GM23338 (cell line): ENCODE data around the gene ICAM4. TPM values are rescaled to one million over a fixed set of nuclear protein-coding genes. Genes with fewer than 3 reads are reported as not detected.

Source experiments
- ATAC-seq: fragments of 200-7000 bp; cut with Tn5 transposase; 3 replicates; pipeline ENCODE4 v1.9.1; 2020
- DNase-seq: peaks from one replicate; pipeline ENCODE4 v3.0.0-alpha.2; 2015; ENCODE audit warnings: low spot score
- H2AFZ ChIP-seq: fragments of 200-600 bp; sonication (generic); 2 replicates; pipeline ENCODE4 v1.8.0; 2016; ENCODE audit warnings: antibody characterized with exemption, mild to moderate bottlenecking, moderate library complexity
- H3F3A ChIP-seq: fragments of 200-600 bp; sonication (generic); replicated peaks from 2 replicates; pipeline ENCODE4 v1.8.0; 2017; ENCODE audit warnings: antibody characterized with exemption, mixed run types, low read depth
- H3K27ac ChIP-seq: fragments of 200-600 bp; sonication (generic); 2 replicates; pipeline ENCODE4 v1.6.1; 2016; ENCODE audit warnings: low read depth
- H3K27me3 ChIP-seq: fragments of 200-600 bp; sonication (generic); 2 replicates; pipeline ENCODE4 v1.8.0; 2016; ENCODE audit warnings: mild to moderate bottlenecking, mixed run types, moderate library complexity; ENCODE audit not compliant: insufficient read depth
- H3K36me3 ChIP-seq: fragments of 200-600 bp; sonication (generic); 2 replicates; pipeline ENCODE4 v1.8.0; 2016; ENCODE audit warnings: mild to moderate bottlenecking; ENCODE audit not compliant: insufficient read depth
- H3K4me1 ChIP-seq: fragments of 200-600 bp; sonication (generic); 2 replicates; pipeline ENCODE4 v1.8.0; 2016; ENCODE audit warnings: mild to moderate bottlenecking, moderate library complexity; ENCODE audit not compliant: insufficient read depth
- H3K4me2 ChIP-seq: fragments of 200-600 bp; sonication (generic); 2 replicates; pipeline ENCODE4 v1.7.1; 2017; ENCODE audit warnings: mixed run types
- H3K4me3 ChIP-seq: fragments of 200-600 bp; sonication (generic); 2 replicates; pipeline ENCODE4 v1.6.1; 2016; ENCODE audit warnings: mixed run types
- H3K79me2 ChIP-seq: fragments of 200-600 bp; sonication (generic); replicated peaks from 2 replicates; pipeline ENCODE4 v1.8.0; 2017; ENCODE audit warnings: mild to moderate bottlenecking; ENCODE audit not compliant: insufficient read depth
- H3K9me2 ChIP-seq: fragments of 200-600 bp; sonication (generic); 2 replicates; pipeline ENCODE4 v1.8.0; 2017; ENCODE audit not compliant: insufficient read depth
- H4K20me1 ChIP-seq: fragments of 200-600 bp; sonication (generic); replicated peaks from 2 replicates; pipeline ENCODE4 v1.8.0; 2017; ENCODE audit warnings: mild to moderate bottlenecking; ENCODE audit not compliant: insufficient read depth
- H3K27ac Mint-ChIP-seq: 2 replicates; pipeline ENCODE4 v1.8.0; 2020; ENCODE audit warnings: inconsistent platforms, mild to moderate bottlenecking, moderate library complexity, mixed read lengths
- H3K27me3 Mint-ChIP-seq: 3 replicates; pipeline ENCODE4 v1.8.0; 2022; ENCODE audit warnings: low read depth, mild to moderate bottlenecking, moderate library complexity, mixed read lengths, inconsistent platforms; ENCODE audit not compliant: insufficient read depth, poor library complexity
- H3K36me3 Mint-ChIP-seq: 3 replicates; pipeline ENCODE4 v1.8.0; 2021; ENCODE audit warnings: low read depth, mild to moderate bottlenecking, inconsistent platforms, moderate library complexity, mixed read lengths
- H3K4me1 Mint-ChIP-seq: 3 replicates; pipeline ENCODE4 v1.8.0; 2020; ENCODE audit warnings: mild to moderate bottlenecking, inconsistent platforms, mixed read lengths
- H3K4me3 Mint-ChIP-seq: 3 replicates; pipeline ENCODE4 v1.8.0; 2021; ENCODE audit warnings: moderate library complexity, mild to moderate bottlenecking, inconsistent platforms, mixed read lengths
- H3K9me3 Mint-ChIP-seq: 3 replicates; pipeline ENCODE4 v1.8.0; 2020; ENCODE audit warnings: moderate library complexity, mild to moderate bottlenecking, inconsistent platforms, mixed read lengths
- CREB1 ChIP-seq: fragments of 250-450 bp; sonication (Bioruptor Pico); IDR thresholded peaks from 2 replicates; pipeline ENCODE4 v1.5.0; 2020; ENCODE audit warnings: low read depth, mild to moderate bottlenecking, moderate library complexity
- EZH2phosphoT487 ChIP-seq: fragments of 200-600 bp; sonication (generic); IDR thresholded peaks from one replicate; pipeline ENCODE4 v1.8.1; 2018; ENCODE audit warnings: antibody characterized with exemption; ENCODE audit not compliant: unreplicated experiment
- JUNB ChIP-seq: IDR thresholded peaks from one replicate; pipeline ENCODE4 v1.6.1; 2016; ENCODE audit warnings: antibody characterized with exemption; ENCODE audit not compliant: unreplicated experiment
- POLR2AphosphoS5 ChIP-seq: IDR thresholded peaks from 2 replicates; pipeline ENCODE4 v1.6.1; 2016; ENCODE audit warnings: antibody characterized with exemption, low read depth
- STAT1 ChIP-seq: IDR thresholded peaks from one replicate; pipeline ENCODE4 v1.6.1; 2016; ENCODE audit warnings: antibody characterized with exemption; ENCODE audit not compliant: unreplicated experiment
- ZNF114 ChIP-seq: fragments of 250-450 bp; sonication (Bioruptor Pico); IDR thresholded peaks from 2 replicates; pipeline ENCODE4 v1.5.0; 2020; ENCODE audit warnings: mild to moderate bottlenecking, moderate library complexity
- ZNF331 ChIP-seq: fragments of 250-450 bp; sonication (Bioruptor Pico); IDR thresholded peaks from 2 replicates; pipeline ENCODE4 v1.5.0; 2020; ENCODE audit warnings: low read depth, mild to moderate bottlenecking, moderate library complexity
- polyA plus RNA-seq: library from polyadenylated mRNA; unstranded; fragments of >200 nt; fragmentation: Nextera tagmentation; extraction: Ambion mirVana; gene quantifications from 2 replicates; pipeline ENCODE4 v1.2.1, GENCODE V29; 2016
- total RNA-seq: library from RNA; depleted of rRNA; stranded (reverse); fragments of >200 nt; shearing (Covaris generic); gene quantifications from 2 replicates; pipeline ENCODE4 v1.2.3, GENCODE V29; 2014
- TF ChIP-seq, protein P1 (sequence below), 2 experiments: fragments of 200-600 bp in 1 of 2; sonication (generic) in 1 of 2; conservative IDR thresholded peaks; 2 replicates each; pipeline versions ENCODE4 v1.5.1 to v1.6.1; 2016 to 2017; ENCODE audit warnings: antibody characterized with exemption in 2 of 2, low read depth in 2 of 2, mild to moderate bottlenecking in 2 of 2, moderate library complexity in 1 of 2
- TF ChIP-seq, protein P2 (sequence below): IDR thresholded peaks from 2 replicates; pipeline ENCODE4 v1.6.1; 2016; ENCODE audit warnings: antibody characterized with exemption
- TF ChIP-seq, protein P3 (sequence below): IDR thresholded peaks from one replicate; pipeline ENCODE4 v1.6.1; 2018; ENCODE audit warnings: antibody characterized with exemption; ENCODE audit not compliant: unreplicated experiment

Gene ICAM4
- total and polyA plus RNA-seq, 2 experiments from 2014 or later, result 0.81 to 1.0 TPM

DNA sequence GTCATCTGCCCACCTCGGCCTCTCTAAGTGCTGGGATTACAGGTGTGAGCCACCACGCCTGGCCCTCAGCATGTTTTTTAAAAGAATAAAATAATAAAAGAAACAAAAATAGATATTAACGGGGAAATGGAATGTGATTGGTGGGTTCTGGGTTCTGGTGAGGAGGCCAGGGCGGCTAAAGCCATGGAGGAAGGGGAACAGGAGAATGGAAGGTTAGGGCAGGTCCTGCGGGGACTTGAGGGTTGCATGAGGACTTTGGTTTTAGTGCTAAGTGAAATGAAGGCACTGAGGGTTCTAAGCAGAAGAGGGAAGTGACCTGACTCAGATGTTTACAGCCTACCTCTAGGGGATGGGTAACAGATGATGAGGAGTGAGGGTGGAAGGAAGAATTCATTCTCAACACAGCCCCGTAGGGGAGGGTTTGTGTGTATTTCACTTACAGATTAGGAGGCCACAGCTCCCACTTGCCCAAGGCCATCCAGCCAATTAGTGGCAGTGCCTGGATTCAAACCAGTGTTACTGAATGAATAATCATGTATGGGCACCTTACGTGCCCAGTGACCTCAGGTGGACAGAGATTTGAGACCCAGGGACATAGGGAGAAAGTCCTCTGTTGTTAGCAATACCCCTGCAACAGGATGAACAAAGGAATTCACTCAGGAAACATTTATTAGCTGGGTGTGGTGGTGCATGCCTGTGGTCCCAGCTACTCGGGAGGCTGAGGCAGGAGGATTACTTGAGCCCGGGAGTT is 41.4 kb upstream of the ICAM4 start:
- Mint-ChIP-seq H3K27ac (no peak overlapping the region), H3K9me3 (no peaks in the 10 kb centered on the region), H3K4me3 (no peak overlapping the region), H3K27me3 (peaks cover 7% of the 10 kb centered on the region), H3K4me1 (no peaks in the 10 kb centered on the region; the same call in 2 of the 3 replicates), H3K36me3 (no peaks in the 10 kb centered on the region)
- Histone ChIP-seq H3K79me2 (no peaks in the 10 kb centered on the region), H3K4me1 (no peaks in the 10 kb centered on the region), H3K36me3 (no peaks in the 10 kb centered on the region), H3K4me3 (no peak overlapping the region), H3K27me3 (no peaks in the 10 kb centered on the region), H2AFZ (no peak overlapping the region), H3K9me2 (no peaks in the 10 kb centered on the region), H3K4me2 (no peak overlapping the region), H4K20me1 (no peaks in the 10 kb centered on the region), H3K27ac (no peak overlapping the region), H3F3A (no peaks in the 10 kb centered on the region)
- no peak for DNase-seq
- no peak for TF ChIP-seq CREB1 (CRISPR knock-in tag)
- TF ChIP-seq, protein P1, sequence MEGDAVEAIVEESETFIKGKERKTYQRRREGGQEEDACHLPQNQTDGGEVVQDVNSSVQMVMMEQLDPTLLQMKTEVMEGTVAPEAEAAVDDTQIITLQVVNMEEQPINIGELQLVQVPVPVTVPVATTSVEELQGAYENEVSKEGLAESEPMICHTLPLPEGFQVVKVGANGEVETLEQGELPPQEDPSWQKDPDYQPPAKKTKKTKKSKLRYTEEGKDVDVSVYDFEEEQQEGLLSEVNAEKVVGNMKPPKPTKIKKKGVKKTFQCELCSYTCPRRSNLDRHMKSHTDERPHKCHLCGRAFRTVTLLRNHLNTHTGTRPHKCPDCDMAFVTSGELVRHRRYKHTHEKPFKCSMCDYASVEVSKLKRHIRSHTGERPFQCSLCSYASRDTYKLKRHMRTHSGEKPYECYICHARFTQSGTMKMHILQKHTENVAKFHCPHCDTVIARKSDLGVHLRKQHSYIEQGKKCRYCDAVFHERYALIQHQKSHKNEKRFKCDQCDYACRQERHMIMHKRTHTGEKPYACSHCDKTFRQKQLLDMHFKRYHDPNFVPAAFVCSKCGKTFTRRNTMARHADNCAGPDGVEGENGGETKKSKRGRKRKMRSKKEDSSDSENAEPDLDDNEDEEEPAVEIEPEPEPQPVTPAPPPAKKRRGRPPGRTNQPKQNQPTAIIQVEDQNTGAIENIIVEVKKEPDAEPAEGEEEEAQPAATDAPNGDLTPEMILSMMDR (conservative IDR thresholded peaks at IDR 0.05; ENCODE audit: low read depth in 2 of 2), result no peak
- no peak for ATAC-seq

DNA sequence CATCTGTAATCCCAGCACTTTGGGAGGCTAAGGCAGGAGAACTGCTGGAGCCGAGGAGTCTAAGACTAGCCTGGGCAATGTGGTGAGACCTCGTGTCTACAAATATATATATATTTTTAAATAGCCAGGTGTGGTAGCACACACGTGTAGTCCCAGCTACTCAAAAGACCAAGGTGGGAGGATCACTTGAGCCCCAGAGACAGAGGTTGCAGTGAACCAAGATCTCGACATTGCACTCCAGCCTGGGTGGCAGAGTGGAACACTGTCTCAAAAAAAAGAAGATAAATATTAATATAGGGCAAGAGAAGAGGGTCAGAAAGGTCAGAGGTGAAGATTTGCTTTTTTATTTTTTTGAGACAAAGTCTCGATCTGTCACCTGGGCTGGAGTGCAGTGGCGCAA is 40.2 kb upstream of the ICAM4 start:
- no peaks in the 10 kb centered on the region for H3K9me2 ChIP-seq
- H3K36me3 ChIP-seq, result no peaks in the 10 kb centered on the region
- H3K4me3 ChIP-seq, result no peak overlapping the region
- H3K79me2 ChIP-seq, result no peaks in the 10 kb centered on the region
- peaks cover 6% of the 10 kb centered on the region; the same call in 1 of the 2 replicates for H3F3A ChIP-seq
- H3K4me1 ChIP-seq, result no peaks in the 10 kb centered on the region
- Mint-ChIP-seq H3K4me1 (no peaks in the 10 kb centered on the region; the same call in 2 of the 3 replicates), H3K27me3 (peaks cover 10% of the 10 kb centered on the region), H3K27ac (no peak overlapping the region), H3K4me3 (no peak overlapping the region), H3K36me3 (no peaks in the 10 kb centered on the region), H3K9me3 (no peaks in the 10 kb centered on the region)
- H2AFZ ChIP-seq, result no peak overlapping the region
- no peak overlapping the region for H3K4me2 ChIP-seq
- no peak overlapping the region for H3K27ac ChIP-seq
- ATAC-seq (no peak), DNase-seq (no peak)
- no peaks in the 10 kb centered on the region for H4K20me1 ChIP-seq
- H3K27me3 ChIP-seq, result no peaks in the 10 kb centered on the region
- TF ChIP-seq EZH2phosphoT487, result no peak
- no peak for TF ChIP-seq JUNB
- TF ChIP-seq ZNF114 (CRISPR knock-in tag), result no peak
- TF ChIP-seq POLR2AphosphoS5, result no peak
- TF ChIP-seq CREB1 (CRISPR knock-in tag), result no peak
- TF ChIP-seq STAT1, result no peak
- TF ChIP-seq, protein P2, sequence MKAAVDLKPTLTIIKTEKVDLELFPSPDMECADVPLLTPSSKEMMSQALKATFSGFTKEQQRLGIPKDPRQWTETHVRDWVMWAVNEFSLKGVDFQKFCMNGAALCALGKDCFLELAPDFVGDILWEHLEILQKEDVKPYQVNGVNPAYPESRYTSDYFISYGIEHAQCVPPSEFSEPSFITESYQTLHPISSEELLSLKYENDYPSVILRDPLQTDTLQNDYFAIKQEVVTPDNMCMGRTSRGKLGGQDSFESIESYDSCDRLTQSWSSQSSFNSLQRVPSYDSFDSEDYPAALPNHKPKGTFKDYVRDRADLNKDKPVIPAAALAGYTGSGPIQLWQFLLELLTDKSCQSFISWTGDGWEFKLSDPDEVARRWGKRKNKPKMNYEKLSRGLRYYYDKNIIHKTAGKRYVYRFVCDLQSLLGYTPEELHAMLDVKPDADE, result no peak
- TF ChIP-seq, protein P3, sequence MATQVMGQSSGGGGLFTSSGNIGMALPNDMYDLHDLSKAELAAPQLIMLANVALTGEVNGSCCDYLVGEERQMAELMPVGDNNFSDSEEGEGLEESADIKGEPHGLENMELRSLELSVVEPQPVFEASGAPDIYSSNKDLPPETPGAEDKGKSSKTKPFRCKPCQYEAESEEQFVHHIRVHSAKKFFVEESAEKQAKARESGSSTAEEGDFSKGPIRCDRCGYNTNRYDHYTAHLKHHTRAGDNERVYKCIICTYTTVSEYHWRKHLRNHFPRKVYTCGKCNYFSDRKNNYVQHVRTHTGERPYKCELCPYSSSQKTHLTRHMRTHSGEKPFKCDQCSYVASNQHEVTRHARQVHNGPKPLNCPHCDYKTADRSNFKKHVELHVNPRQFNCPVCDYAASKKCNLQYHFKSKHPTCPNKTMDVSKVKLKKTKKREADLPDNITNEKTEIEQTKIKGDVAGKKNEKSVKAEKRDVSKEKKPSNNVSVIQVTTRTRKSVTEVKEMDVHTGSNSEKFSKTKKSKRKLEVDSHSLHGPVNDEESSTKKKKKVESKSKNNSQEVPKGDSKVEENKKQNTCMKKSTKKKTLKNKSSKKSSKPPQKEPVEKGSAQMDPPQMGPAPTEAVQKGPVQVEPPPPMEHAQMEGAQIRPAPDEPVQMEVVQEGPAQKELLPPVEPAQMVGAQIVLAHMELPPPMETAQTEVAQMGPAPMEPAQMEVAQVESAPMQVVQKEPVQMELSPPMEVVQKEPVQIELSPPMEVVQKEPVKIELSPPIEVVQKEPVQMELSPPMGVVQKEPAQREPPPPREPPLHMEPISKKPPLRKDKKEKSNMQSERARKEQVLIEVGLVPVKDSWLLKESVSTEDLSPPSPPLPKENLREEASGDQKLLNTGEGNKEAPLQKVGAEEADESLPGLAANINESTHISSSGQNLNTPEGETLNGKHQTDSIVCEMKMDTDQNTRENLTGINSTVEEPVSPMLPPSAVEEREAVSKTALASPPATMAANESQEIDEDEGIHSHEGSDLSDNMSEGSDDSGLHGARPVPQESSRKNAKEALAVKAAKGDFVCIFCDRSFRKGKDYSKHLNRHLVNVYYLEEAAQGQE, result no peak
- TF ChIP-seq ZNF331 (CRISPR knock-in tag), result no peak
